Neural cell (in vitro differentiated cells): ENCODE results near the gene ITGB1. TPM values are rescaled to one million over a fixed set of nuclear protein-coding genes. Genes with fewer than 3 reads are reported as not detected.

Experiments
- H2AFZ ChIP-seq: fragments of 200-600, 300-800 bp; sonication (generic), shearing (Covaris generic); 2 replicates; pipeline ENCODE4 v1.6.0; 2014; ENCODE audit warnings: low read depth, mild to moderate bottlenecking, antibody characterized with exemption, low read length, moderate library complexity
- H3F3A ChIP-seq: fragments of 200-600 bp; shearing (Covaris generic); 2 replicates; pipeline ENCODE4 v1.6.1; 2016; ENCODE audit warnings: mild to moderate bottlenecking, moderate library complexity, mixed read lengths, antibody characterized with exemption, low read length; ENCODE audit not compliant: insufficient read depth, poor library complexity, severe bottlenecking
- H3K27ac ChIP-seq: fragments of 200-600, 300-800 bp; sonication (generic), shearing (Covaris generic); 2 replicates; pipeline ENCODE4 v1.5.1; 2014; ENCODE audit warnings: mild to moderate bottlenecking, low read length, moderate library complexity
- H3K27me3 ChIP-seq: fragments of 300-800, 200-600 bp; sonication (generic), shearing (Covaris generic); 2 replicates; pipeline ENCODE4 v1.6.0; 2014; ENCODE audit warnings: mild to moderate bottlenecking, low read depth, low read length, moderate library complexity; ENCODE audit not compliant: insufficient read depth
- H3K36me3 ChIP-seq: fragments of 300-800, 200-600 bp; sonication (generic), shearing (Covaris generic); 2 replicates; pipeline ENCODE4 v1.5.1; 2014; ENCODE audit warnings: mild to moderate bottlenecking, antibody characterized with exemption, low read length, moderate library complexity; ENCODE audit not compliant: insufficient read depth
- H3K4me2 ChIP-seq: fragments of 300-800, 200-600 bp; sonication (generic), shearing (Covaris generic); 2 replicates; pipeline ENCODE4 v1.6.0; 2014; ENCODE audit warnings: mild to moderate bottlenecking, low read length
- H3K4me3 ChIP-seq: fragments of 300-800, 200-600 bp; sonication (generic), shearing (Covaris generic); 2 replicates; pipeline ENCODE4 v1.5.1; 2014; ENCODE audit warnings: mild to moderate bottlenecking, low read length, moderate library complexity
- H3K79me2 ChIP-seq: fragments of 200-600 bp; shearing (Covaris generic); replicated peaks from 2 replicates; pipeline ENCODE4 v1.6.0; 2014; ENCODE audit warnings: mild to moderate bottlenecking, low read length, moderate library complexity; ENCODE audit not compliant: insufficient read depth
- H3K9ac ChIP-seq: fragments of 300-800, 200-600 bp; sonication (generic), shearing (Covaris generic); 2 replicates; pipeline ENCODE4 v1.6.1; 2016; ENCODE audit warnings: mild to moderate bottlenecking, low read length, mixed read lengths
- H3K9me2 ChIP-seq: fragments of 200-600 bp; shearing (Covaris generic); 2 replicates; pipeline ENCODE4 v1.6.1; 2016; ENCODE audit warnings: mild to moderate bottlenecking, low read length, mixed read lengths; ENCODE audit not compliant: insufficient read depth
- H3K9me3 ChIP-seq: fragments of 200-600, 300-800 bp; sonication (generic), shearing (Covaris generic); 2 replicates; pipeline ENCODE4 v1.6.1; 2016; ENCODE audit warnings: mild to moderate bottlenecking, mixed run types, low read length, moderate library complexity, mixed read lengths
- H4K20me1 ChIP-seq: fragments of 200-600 bp; shearing (Covaris generic); 2 replicates; pipeline ENCODE4 v1.6.1; 2016; ENCODE audit warnings: mild to moderate bottlenecking, mixed run types; ENCODE audit not compliant: insufficient read depth
- CTCF ChIP-seq: fragments of 450-650 bp; IDR thresholded peaks from 2 replicates; pipeline ENCODE4 v1.5.1; 2014; ENCODE audit warnings: antibody characterized with exemption, mild to moderate bottlenecking, moderate library complexity; ENCODE audit not compliant: poor library complexity, severe bottlenecking
- EP300 ChIP-seq: fragments of 450-650 bp; conservative IDR thresholded peaks from 2 replicates; pipeline ENCODE4 v1.6.1; 2014; ENCODE audit warnings: antibody characterized with exemption, mild to moderate bottlenecking, moderate library complexity; ENCODE audit not compliant: poor library complexity, severe bottlenecking
- EZH2 ChIP-seq: fragments of 200-600, 300-800 bp; shearing (Covaris generic), sonication (generic); IDR thresholded peaks from 2 replicates; pipeline ENCODE4 v1.6.1; 2014; ENCODE audit warnings: antibody characterized with exemption, low read length, borderline replicate concordance, mild to moderate bottlenecking; ENCODE audit not compliant: insufficient read depth, poor library complexity, severe bottlenecking
- MXI1 ChIP-seq: fragments of 450-650 bp; conservative IDR thresholded peaks from 2 replicates; pipeline ENCODE4 v1.6.1; 2014; ENCODE audit warnings: antibody characterized with exemption, mild to moderate bottlenecking; ENCODE audit not compliant: poor library complexity, severe bottlenecking
- POLR2AphosphoS5 ChIP-seq: IDR thresholded peaks from 2 replicates; pipeline ENCODE4 v1.6.1; 2012
- RAD21 ChIP-seq: fragments of 450-650 bp; conservative IDR thresholded peaks from 2 replicates; pipeline ENCODE4 v1.6.1; 2014; ENCODE audit warnings: antibody characterized with exemption, mild to moderate bottlenecking, moderate library complexity
- SMC3 ChIP-seq: fragments of 450-650 bp; conservative IDR thresholded peaks from 2 replicates; pipeline ENCODE4 v1.6.1; 2014; ENCODE audit warnings: antibody characterized with exemption, mild to moderate bottlenecking, moderate library complexity; ENCODE audit not compliant: poor library complexity
- TAF1 ChIP-seq: IDR thresholded peaks from 2 replicates; pipeline ENCODE4 v1.6.1; 2012; ENCODE audit warnings: low read depth
- polyA plus RNA-seq: library from polyadenylated mRNA; depleted of rRNA; stranded (reverse); fragments of >200 nt; gene quantifications from 2 replicates; pipeline ENCODE4 v1.2.3, GENCODE V29; 2014
- TF ChIP-seq, protein P1 (sequence below): IDR thresholded peaks from 2 replicates; pipeline ENCODE4 v1.6.1; 2012; ENCODE audit warnings: borderline replicate concordance

Gene ITGB1
- polyA plus RNA-seq, 1 donor from 2014 or later: 62.4 TPM

DNA sequence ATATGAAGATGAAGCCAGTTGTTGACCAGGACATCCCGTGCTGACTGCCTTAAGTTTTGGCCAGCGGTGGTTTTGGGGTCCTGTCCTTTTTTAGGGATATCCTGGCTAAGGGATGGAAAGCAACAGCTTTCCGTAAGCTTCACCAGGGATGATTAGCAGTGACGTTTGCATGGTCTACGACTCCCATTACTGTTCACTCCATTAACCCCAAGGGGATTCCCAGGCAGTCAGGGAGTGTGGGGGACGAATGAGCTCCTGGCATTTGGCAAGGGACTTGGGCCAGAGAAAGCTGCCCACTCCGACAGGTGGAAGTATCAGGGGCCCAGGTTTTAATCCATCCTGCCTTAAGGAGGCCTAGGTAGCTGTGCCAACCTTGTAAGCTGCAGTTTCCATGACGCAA, 66.8 kb downstream of the ITGB1 start:
- H3K9me2 ChIP-seq: no peaks in the 10 kb centered on the region
- TF ChIP-seq TAF1 (no peak), MXI1 (no peak), CTCF (no peak), EZH2 (no peak), POLR2AphosphoS5 (no peak), SMC3 (no peak), EP300 (no peak), RAD21 (no peak)
- TF ChIP-seq, protein P1, sequence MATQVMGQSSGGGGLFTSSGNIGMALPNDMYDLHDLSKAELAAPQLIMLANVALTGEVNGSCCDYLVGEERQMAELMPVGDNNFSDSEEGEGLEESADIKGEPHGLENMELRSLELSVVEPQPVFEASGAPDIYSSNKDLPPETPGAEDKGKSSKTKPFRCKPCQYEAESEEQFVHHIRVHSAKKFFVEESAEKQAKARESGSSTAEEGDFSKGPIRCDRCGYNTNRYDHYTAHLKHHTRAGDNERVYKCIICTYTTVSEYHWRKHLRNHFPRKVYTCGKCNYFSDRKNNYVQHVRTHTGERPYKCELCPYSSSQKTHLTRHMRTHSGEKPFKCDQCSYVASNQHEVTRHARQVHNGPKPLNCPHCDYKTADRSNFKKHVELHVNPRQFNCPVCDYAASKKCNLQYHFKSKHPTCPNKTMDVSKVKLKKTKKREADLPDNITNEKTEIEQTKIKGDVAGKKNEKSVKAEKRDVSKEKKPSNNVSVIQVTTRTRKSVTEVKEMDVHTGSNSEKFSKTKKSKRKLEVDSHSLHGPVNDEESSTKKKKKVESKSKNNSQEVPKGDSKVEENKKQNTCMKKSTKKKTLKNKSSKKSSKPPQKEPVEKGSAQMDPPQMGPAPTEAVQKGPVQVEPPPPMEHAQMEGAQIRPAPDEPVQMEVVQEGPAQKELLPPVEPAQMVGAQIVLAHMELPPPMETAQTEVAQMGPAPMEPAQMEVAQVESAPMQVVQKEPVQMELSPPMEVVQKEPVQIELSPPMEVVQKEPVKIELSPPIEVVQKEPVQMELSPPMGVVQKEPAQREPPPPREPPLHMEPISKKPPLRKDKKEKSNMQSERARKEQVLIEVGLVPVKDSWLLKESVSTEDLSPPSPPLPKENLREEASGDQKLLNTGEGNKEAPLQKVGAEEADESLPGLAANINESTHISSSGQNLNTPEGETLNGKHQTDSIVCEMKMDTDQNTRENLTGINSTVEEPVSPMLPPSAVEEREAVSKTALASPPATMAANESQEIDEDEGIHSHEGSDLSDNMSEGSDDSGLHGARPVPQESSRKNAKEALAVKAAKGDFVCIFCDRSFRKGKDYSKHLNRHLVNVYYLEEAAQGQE: no peak
- H3K79me2 ChIP-seq: no peaks in the 10 kb centered on the region
- H3K9ac ChIP-seq: no peak overlapping the region
- no peaks in the 10 kb centered on the region for H3F3A ChIP-seq
- no peaks in the 10 kb centered on the region for H4K20me1 ChIP-seq
- H3K9me3 ChIP-seq: no peaks in the 10 kb centered on the region
- H2AFZ ChIP-seq: no peak overlapping the region
- H3K4me3 ChIP-seq: no peak overlapping the region
- H3K36me3 ChIP-seq: no peaks in the 10 kb centered on the region
- H3K27ac ChIP-seq: no peak overlapping the region
- H3K4me2 ChIP-seq: no peak overlapping the region
- H3K27me3 ChIP-seq: no peaks in the 10 kb centered on the region

GRCh38 chr10:32890444-32890843, 67.6 kb downstream of the ITGB1 start:
- Histone ChIP-seq H3K79me2 (no peaks in the 10 kb centered on the region), H3K9me3 (no peaks in the 10 kb centered on the region), H3K9ac (no peak overlapping the region), H4K20me1 (no peaks in the 10 kb centered on the region), H3K27me3 (no peaks in the 10 kb centered on the region), H3K4me2 (no peak overlapping the region), H3K9me2 (no peaks in the 10 kb centered on the region), H3K36me3 (no peaks in the 10 kb centered on the region), H3K4me3 (no peak overlapping the region), H3F3A (no peaks in the 10 kb centered on the region), H3K27ac (no peak overlapping the region), H2AFZ (no peak overlapping the region)
- TF ChIP-seq RAD21 (no peak), MXI1 (no peak), CTCF (no peak), POLR2AphosphoS5 (no peak), EP300 (no peak), EZH2 (no peak), TAF1 (no peak), SMC3 (no peak)
- TF ChIP-seq, protein P1: no peak
